ENCODE measurements around the gene TAF11L11.
"Not testable (repeated sequence)": the region's sequence is repeated elsewhere in the genome, so short reads cannot be mapped to it uniquely, and the experiment has no call there.

Gene TAF11L11

DNA sequence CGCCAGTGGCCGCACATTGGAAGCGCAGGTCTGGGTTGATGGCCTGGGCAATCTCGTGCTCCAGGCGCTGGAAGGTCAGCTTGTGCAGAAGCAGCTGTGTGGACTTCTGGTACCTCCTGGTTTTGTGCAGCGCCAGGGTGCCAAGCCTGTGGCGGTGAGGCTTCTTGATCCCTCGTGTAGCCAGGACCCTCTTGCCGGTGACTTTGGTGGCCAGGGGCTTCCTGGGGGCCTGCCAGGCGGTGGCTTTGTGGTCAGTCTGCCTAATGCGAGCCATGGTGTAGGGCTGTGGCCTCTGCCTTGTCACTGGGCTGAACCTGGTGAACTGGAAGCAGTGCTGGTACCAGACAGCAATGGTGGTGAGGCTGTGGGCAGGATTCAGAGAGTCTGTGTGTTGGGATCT, 21.7 kb downstream of the TAF11L11 start:
- no peak for TF ChIP-seq CTCF (IDR thresholded peaks at IDR 0.05; ENCODE audit: low read length, missing control alignments)
- DNase-seq (ENCODE audit: low read depth) = no peak
- no peak overlapping the region for H3K4me3 ChIP-seq (replicated peaks; ENCODE audit: low read depth, low read length)

DNA sequence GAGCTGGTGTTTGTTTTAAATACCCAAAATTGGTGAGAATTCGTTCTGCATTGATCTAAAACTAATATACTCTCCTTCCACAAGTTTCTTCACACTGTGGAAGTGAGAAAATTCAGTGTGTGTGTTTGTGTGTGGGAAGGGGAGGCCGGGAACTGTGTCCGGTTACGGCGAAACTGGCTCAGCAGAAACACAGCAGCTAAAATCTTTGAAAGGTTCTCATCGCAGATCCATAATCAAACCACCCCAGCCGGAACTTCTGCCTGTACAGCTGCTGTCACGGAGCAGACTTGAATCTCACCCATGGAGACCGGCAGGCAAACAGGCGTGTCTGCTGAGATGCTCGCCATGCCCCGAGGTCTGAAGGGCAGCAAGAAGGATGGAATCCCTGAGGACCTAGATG, 27.8 kb downstream of the TAF11L11 start, which contains the start of gene TAF11L13:
Gene TAF11L13, plus strand, starts transcription at position 301 of the 400 bp plus-strand sequence.
- DNase-seq (ENCODE audit: low read depth); H3K4me3 ChIP-seq (replicated peaks; ENCODE audit: low read depth, low read length): not testable (repeated sequence)

- DNase-seq (ENCODE audit: low read depth) = no peak
- no peak for TF ChIP-seq CTCF (IDR thresholded peaks at IDR 0.05; ENCODE audit: low read length, missing control alignments)
- no peak within 1 kb of the TSS for H3K4me3 ChIP-seq (replicated peaks; ENCODE audit: low read depth, low read length)
Observed at GRCh38 chr5:17634160-17634559, 30.2 kb downstream of the TAF11L11 start, which contains the start of gene TAF11L14. TSS of gene TAF11L14 (plus strand) at chr5:17634460.

DNA sequence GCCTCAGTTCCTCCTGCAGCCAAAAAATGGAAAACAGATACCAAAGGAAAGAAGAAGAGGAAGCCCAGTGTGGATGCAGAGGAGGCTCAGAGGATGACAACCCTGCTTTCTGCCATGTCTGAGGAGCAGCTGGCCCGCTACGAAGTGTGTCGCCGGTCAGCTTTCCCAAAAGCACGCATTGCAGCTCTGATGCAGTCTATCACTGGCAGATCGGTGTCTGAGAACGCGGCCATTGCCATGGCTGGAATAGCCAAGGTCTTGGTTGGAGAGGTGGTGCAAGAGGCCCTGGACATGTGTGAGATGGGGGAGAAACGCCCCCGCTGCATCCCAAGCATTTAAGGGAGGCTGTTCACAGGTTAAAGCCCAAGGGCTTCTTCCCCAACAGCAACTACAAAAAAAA, 45.2 kb downstream of the TAF11L11 start:
- DNase-seq (ENCODE audit: low read depth); H3K4me3 ChIP-seq (replicated peaks; ENCODE audit: low read depth, low read length): not testable (repeated sequence)

- DNase-seq (ENCODE audit: low read depth); H3K4me3 ChIP-seq (replicated peaks; ENCODE audit: low read depth, low read length): not testable (repeated sequence)
Observed at GRCh38 chr5:17655201-17655759, 51.3 kb downstream of the TAF11L11 start.
